ENCODE data around the gene GRAMD2A.

The GRAMD2A gene

GRCh38 chr15:72217216-72217615, 19.6 kb upstream of the GRAMD2A start:
- no peak for DNase-seq (ENCODE audit: low read depth)

- DNase-seq (ENCODE audit: low read depth), result no peak
Observed at GRCh38 chr15:72216079-72216478, 18.5 kb upstream of the GRAMD2A start.

DNA sequence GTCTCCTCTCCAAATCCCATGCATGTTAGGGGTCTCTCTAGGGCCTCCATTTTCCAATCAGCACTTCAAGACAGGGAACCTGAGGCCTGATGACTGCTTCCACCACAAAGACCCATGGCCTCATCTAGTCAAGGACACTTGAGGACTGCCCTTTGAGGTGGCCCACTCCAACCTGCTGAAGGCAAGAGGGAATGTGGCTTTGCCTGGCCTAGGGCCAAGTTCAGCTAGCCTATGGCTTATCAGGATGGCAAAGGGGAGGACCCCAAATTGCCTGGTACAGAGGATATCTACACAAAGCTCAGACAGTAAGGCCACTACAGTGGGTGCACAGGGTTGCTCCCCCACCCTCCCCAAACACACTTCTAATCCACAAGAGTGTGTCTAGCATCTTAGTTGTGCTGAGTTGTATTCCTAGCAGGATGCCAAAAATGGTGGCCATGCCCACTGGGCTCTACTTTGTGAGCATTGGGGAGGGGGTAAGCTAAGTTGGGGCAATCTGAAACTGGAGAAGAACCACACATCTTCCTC, 10.0 kb upstream of the GRAMD2A start:
- DNase-seq (ENCODE audit: low read depth), result no peak

GRCh38 chr15:72206677-72207000, 9.1 kb upstream of the GRAMD2A start:
- DNase-seq (ENCODE audit: low read depth), result no peak

- DNase-seq (ENCODE audit: low read depth), result no peak
Observed at GRCh38 chr15:72205896-72206676, 8.5 kb upstream of the GRAMD2A start.

GRCh38 chr15:72205273-72205672, 7.7 kb upstream of the GRAMD2A start:
- DNase-seq (ENCODE audit: low read depth), result no peak

- no peak for DNase-seq (ENCODE audit: low read depth)
Observed at GRCh38 chr15:72203507-72203837, 5.9 kb upstream of the GRAMD2A start.

GRCh38 chr15:72202801-72203506, 5.4 kb upstream of the GRAMD2A start:
- DNase-seq (ENCODE audit: low read depth), result no peak

DNA sequence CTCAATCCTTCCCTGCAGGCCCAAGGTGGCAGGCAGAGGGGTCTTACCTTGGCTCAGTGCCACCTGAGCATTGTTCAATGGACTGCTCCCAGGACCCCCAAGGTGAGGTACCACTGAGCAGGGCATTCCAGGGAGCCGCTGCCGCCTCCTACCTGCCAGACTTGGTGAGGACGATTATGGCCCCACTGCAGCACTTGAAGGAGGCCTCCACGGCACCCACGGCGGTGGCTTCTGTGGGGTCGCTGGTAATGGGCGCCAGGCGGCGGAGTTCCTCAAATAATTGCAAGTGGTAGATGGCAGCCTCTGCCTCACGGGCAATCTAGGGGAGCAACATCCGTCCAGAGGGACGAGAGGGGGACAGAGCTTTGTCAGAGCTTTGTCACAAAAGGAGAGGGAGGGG, 4.7 kb upstream of the GRAMD2A start:
- no peak for DNase-seq (ENCODE audit: low read depth)

- no peak for DNase-seq (ENCODE audit: low read depth)
Observed at GRCh38 chr15:72201391-72201921, 3.9 kb upstream of the GRAMD2A start.

GRCh38 chr15:72200395-72201237, 3.0 kb upstream of the GRAMD2A start:
- DNase-seq (ENCODE audit: low read depth), result no peak

DNA sequence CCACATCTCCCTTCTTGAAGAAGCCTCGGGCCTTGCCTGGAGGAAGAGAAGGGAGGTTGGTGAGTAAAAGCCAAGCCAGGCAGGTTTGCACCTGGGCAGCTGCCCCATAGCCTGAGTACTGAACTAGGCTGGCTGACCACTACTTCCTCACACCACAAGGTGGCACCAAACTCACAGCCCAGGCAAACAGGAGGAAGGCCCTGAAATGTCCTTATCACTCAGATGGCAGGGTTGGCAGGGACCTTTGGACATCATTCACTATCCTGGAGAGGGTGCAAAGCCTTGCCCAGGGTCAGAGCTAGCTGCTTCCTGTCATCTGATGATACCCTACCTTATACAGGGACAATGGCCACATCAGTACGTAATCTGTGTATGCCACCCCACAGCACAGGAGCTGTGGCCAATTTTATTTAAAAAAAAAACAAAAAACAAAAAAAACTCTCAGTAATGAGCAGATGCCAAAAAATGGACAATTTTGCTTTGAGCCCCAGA, 2.2 kb upstream of the GRAMD2A start:
- peak; percentile 47 for DNase-seq (ENCODE audit: low read depth)

GRCh38 chr15:72199205-72199515, 1.6 kb upstream of the GRAMD2A start:
- no peak for DNase-seq (ENCODE audit: low read depth)

GRCh38 chr15:72198356-72199204, 993 bp upstream of the GRAMD2A start:
- no peak for DNase-seq (ENCODE audit: low read depth)

DNA sequence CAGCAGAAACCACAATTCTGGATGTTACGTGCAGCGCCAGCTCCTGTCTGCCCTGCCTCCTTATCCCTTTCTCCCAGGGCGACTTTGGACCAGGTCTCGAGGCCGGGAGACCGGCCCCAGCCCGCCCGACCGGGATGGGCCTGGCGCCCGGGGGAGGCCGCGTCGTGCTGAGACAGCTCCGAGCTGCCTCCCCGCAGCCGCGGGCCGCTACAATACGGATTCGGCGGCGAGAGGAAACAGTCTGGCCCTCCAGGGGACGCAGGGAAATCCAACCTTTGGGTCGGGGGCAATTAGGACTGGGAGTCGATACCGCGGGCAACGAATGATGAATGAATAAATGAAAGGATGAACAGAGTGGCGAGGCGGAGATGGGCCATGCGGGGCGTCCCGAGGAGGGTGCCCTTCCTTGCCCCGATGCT, 537 bp downstream of the GRAMD2A start:
- no peak for DNase-seq (ENCODE audit: low read depth)

GRCh38 chr15:72196409-72197040, 1.1 kb downstream of the GRAMD2A start:
- DNase-seq (ENCODE audit: low read depth), result no peak

- no peak for DNase-seq (ENCODE audit: low read depth)
Observed at GRCh38 chr15:72195101-72195511, 2.5 kb downstream of the GRAMD2A start.

DNA sequence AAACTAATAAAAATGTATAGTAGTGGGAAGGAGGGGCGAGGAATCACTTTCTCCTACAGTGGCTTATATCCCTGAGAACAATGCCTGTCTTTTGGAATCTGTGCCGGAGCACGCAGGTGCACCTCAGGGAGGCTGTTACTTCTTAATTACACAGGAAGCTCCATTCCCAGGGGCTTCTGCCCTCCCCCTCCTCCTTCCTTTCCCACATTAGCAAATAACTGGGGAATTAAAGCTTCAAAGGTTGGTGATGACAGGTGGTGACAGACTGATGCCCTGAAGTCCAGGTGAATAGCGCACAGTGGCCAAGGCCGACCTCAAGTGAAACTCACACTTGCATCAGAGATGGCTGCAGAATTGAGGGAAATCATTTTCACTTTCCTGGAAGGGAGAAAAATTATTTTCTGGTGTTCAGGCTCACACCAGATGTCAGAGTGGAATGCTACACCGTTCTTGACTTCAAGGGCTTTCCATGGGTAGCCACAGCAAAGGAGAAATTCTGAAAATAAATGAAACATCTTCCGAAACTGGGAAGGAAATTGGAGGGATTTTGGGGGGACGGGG, 3.7 kb downstream of the GRAMD2A start:
- DNase-seq (ENCODE audit: low read depth), result no peak

- no peak for DNase-seq (ENCODE audit: low read depth)
Observed at GRCh38 chr15:72192416-72192815, 5.2 kb downstream of the GRAMD2A start.

DNA sequence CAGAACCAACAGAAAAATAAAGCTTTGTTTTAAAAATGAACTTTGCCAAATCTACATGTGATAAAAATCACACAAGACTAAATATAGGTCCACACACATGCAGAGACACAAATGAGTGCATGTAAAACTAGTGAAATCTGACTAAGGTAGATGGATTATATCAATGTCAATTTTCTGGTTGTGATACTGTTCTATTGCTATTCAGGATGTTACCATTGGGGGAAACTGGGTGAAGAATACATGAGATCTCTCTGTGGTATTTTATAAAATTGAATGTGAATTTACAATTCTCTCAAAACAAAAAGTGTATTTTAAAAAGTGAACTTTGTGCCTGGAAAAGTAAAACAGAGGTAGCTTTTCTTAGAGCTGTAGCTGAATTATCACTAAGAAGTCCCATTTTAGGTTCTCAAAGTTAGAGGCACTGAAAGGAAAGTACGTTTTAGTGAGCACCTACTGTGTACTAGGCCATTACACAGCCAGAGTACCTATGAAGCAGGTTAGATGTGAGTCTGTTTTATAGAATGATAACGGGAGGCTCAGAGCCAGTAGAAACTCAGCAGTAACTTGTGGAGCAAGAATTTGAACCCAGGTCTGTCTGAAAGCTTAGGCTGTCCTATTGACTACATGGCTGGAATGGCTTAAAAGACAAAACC, 8.2 kb downstream of the GRAMD2A start:
- no peak for DNase-seq (ENCODE audit: low read depth)

Data from stimulated activated CD8-positive, alpha-beta memory T cell treated with anti-CD3 and anti-CD28 coated beads, Interleukin-4, amount 100 ng/mL, for 24 hours (primary cell).